GM23338 (cell line): ENCODE results near the gene EXO1. TPM values are rescaled to one million over a fixed set of nuclear protein-coding genes. Genes with fewer than 3 reads are reported as not detected.

Experiments
- ATAC-seq: fragments of 200-7000 bp; cut with Tn5 transposase; 3 replicates; pipeline ENCODE4 v1.9.1; 2020
- DNase-seq: peaks from one replicate; pipeline ENCODE4 v3.0.0-alpha.2; 2015; ENCODE audit warnings: low spot score
- H2AFZ ChIP-seq: fragments of 200-600 bp; sonication (generic); 2 replicates; pipeline ENCODE4 v1.8.0; 2016; ENCODE audit warnings: antibody characterized with exemption, mild to moderate bottlenecking, moderate library complexity
- H3F3A ChIP-seq: fragments of 200-600 bp; sonication (generic); replicated peaks from 2 replicates; pipeline ENCODE4 v1.8.0; 2017; ENCODE audit warnings: antibody characterized with exemption, mixed run types, low read depth
- H3K27ac ChIP-seq: fragments of 200-600 bp; sonication (generic); 2 replicates; pipeline ENCODE4 v1.6.1; 2016; ENCODE audit warnings: low read depth
- H3K27me3 ChIP-seq: fragments of 200-600 bp; sonication (generic); 2 replicates; pipeline ENCODE4 v1.8.0; 2016; ENCODE audit warnings: mild to moderate bottlenecking, mixed run types, moderate library complexity; ENCODE audit not compliant: insufficient read depth
- H3K36me3 ChIP-seq: fragments of 200-600 bp; sonication (generic); 2 replicates; pipeline ENCODE4 v1.8.0; 2016; ENCODE audit warnings: mild to moderate bottlenecking; ENCODE audit not compliant: insufficient read depth
- H3K4me1 ChIP-seq: fragments of 200-600 bp; sonication (generic); 2 replicates; pipeline ENCODE4 v1.8.0; 2016; ENCODE audit warnings: mild to moderate bottlenecking, moderate library complexity; ENCODE audit not compliant: insufficient read depth
- H3K4me2 ChIP-seq: fragments of 200-600 bp; sonication (generic); 2 replicates; pipeline ENCODE4 v1.7.1; 2017; ENCODE audit warnings: mixed run types
- H3K4me3 ChIP-seq: fragments of 200-600 bp; sonication (generic); 2 replicates; pipeline ENCODE4 v1.6.1; 2016; ENCODE audit warnings: mixed run types
- H3K79me2 ChIP-seq: fragments of 200-600 bp; sonication (generic); replicated peaks from 2 replicates; pipeline ENCODE4 v1.8.0; 2017; ENCODE audit warnings: mild to moderate bottlenecking; ENCODE audit not compliant: insufficient read depth
- H3K9me2 ChIP-seq: fragments of 200-600 bp; sonication (generic); 2 replicates; pipeline ENCODE4 v1.8.0; 2017; ENCODE audit not compliant: insufficient read depth
- H4K20me1 ChIP-seq: fragments of 200-600 bp; sonication (generic); replicated peaks from 2 replicates; pipeline ENCODE4 v1.8.0; 2017; ENCODE audit warnings: mild to moderate bottlenecking; ENCODE audit not compliant: insufficient read depth
- H3K27ac Mint-ChIP-seq: 2 replicates; pipeline ENCODE4 v1.8.0; 2020; ENCODE audit warnings: inconsistent platforms, mild to moderate bottlenecking, moderate library complexity, mixed read lengths
- H3K27me3 Mint-ChIP-seq: 3 replicates; pipeline ENCODE4 v1.8.0; 2022; ENCODE audit warnings: low read depth, mild to moderate bottlenecking, moderate library complexity, mixed read lengths, inconsistent platforms; ENCODE audit not compliant: insufficient read depth, poor library complexity
- H3K36me3 Mint-ChIP-seq: 3 replicates; pipeline ENCODE4 v1.8.0; 2021; ENCODE audit warnings: low read depth, mild to moderate bottlenecking, inconsistent platforms, moderate library complexity, mixed read lengths
- H3K4me1 Mint-ChIP-seq: 3 replicates; pipeline ENCODE4 v1.8.0; 2020; ENCODE audit warnings: mild to moderate bottlenecking, inconsistent platforms, mixed read lengths
- H3K4me3 Mint-ChIP-seq: 3 replicates; pipeline ENCODE4 v1.8.0; 2021; ENCODE audit warnings: moderate library complexity, mild to moderate bottlenecking, inconsistent platforms, mixed read lengths
- H3K9me3 Mint-ChIP-seq: 3 replicates; pipeline ENCODE4 v1.8.0; 2020; ENCODE audit warnings: moderate library complexity, mild to moderate bottlenecking, inconsistent platforms, mixed read lengths
- CREB1 ChIP-seq: fragments of 250-450 bp; sonication (Bioruptor Pico); IDR thresholded peaks from 2 replicates; pipeline ENCODE4 v1.5.0; 2020; ENCODE audit warnings: low read depth, mild to moderate bottlenecking, moderate library complexity
- CTCF ChIP-seq, 2 experiments: fragments of 200-600 bp in 1 of 2; sonication (generic) in 1 of 2; conservative IDR thresholded peaks; 2 replicates each; pipeline versions ENCODE4 v1.5.1 to v1.6.1; 2016 to 2017; ENCODE audit warnings: antibody characterized with exemption in 2 of 2, low read depth in 2 of 2, mild to moderate bottlenecking in 2 of 2, moderate library complexity in 1 of 2
- EZH2 ChIP-seq: fragments of 200-600 bp; sonication (generic); IDR thresholded peaks from one replicate; pipeline ENCODE4 v1.8.0; 2017; ENCODE audit warnings: antibody characterized with exemption, mild to moderate bottlenecking, low read depth; ENCODE audit not compliant: unreplicated experiment
- EZH2phosphoT487 ChIP-seq: fragments of 200-600 bp; sonication (generic); IDR thresholded peaks from one replicate; pipeline ENCODE4 v1.8.1; 2018; ENCODE audit warnings: antibody characterized with exemption; ENCODE audit not compliant: unreplicated experiment
- JUNB ChIP-seq: IDR thresholded peaks from one replicate; pipeline ENCODE4 v1.6.1; 2016; ENCODE audit warnings: antibody characterized with exemption; ENCODE audit not compliant: unreplicated experiment
- NANOG ChIP-seq: IDR thresholded peaks from 2 replicates; pipeline ENCODE4 v1.6.1; 2016; ENCODE audit warnings: antibody characterized with exemption, borderline replicate concordance
- POLR2AphosphoS5 ChIP-seq: IDR thresholded peaks from 2 replicates; pipeline ENCODE4 v1.6.1; 2016; ENCODE audit warnings: antibody characterized with exemption, low read depth
- STAT1 ChIP-seq: IDR thresholded peaks from one replicate; pipeline ENCODE4 v1.6.1; 2016; ENCODE audit warnings: antibody characterized with exemption; ENCODE audit not compliant: unreplicated experiment
- ZNF114 ChIP-seq: fragments of 250-450 bp; sonication (Bioruptor Pico); IDR thresholded peaks from 2 replicates; pipeline ENCODE4 v1.5.0; 2020; ENCODE audit warnings: mild to moderate bottlenecking, moderate library complexity
- ZNF331 ChIP-seq: fragments of 250-450 bp; sonication (Bioruptor Pico); IDR thresholded peaks from 2 replicates; pipeline ENCODE4 v1.5.0; 2020; ENCODE audit warnings: low read depth, mild to moderate bottlenecking, moderate library complexity
- polyA plus RNA-seq: library from polyadenylated mRNA; unstranded; fragments of >200 nt; fragmentation: Nextera tagmentation; extraction: Ambion mirVana; gene quantifications from 2 replicates; pipeline ENCODE4 v1.2.1, GENCODE V29; 2016
- total RNA-seq: library from RNA; depleted of rRNA; stranded (reverse); fragments of >200 nt; shearing (Covaris generic); gene quantifications from 2 replicates; pipeline ENCODE4 v1.2.3, GENCODE V29; 2014
- TF ChIP-seq, protein P1 (sequence below): IDR thresholded peaks from 2 replicates; pipeline ENCODE4 v1.6.1; 2016; ENCODE audit warnings: antibody characterized with exemption
- TF ChIP-seq, protein P2 (sequence below): fragments of 250-450 bp; sonication (Bioruptor Pico); IDR thresholded peaks from 2 replicates; pipeline ENCODE4 v1.5.0; 2020; ENCODE audit warnings: mild to moderate bottlenecking, moderate library complexity
- TF ChIP-seq, protein P3 (sequence below): IDR thresholded peaks from one replicate; pipeline ENCODE4 v1.6.1; 2018; ENCODE audit warnings: antibody characterized with exemption; ENCODE audit not compliant: unreplicated experiment

The EXO1 gene
- total and polyA plus RNA-seq, 2 experiments from 2014 or later, result 16.2 to 34.0 TPM

- Histone ChIP-seq H3K27ac (no peak overlapping the region), H3K4me3 (no peak overlapping the region), H3K27me3 (no peaks in the 10 kb centered on the region), H3K4me2 (no peak overlapping the region), H3K79me2 (no peaks in the 10 kb centered on the region), H2AFZ (no peak overlapping the region), H3K9me2 (no peaks in the 10 kb centered on the region), H3K4me1 (no peaks in the 10 kb centered on the region), H4K20me1 (no peaks in the 10 kb centered on the region), H3F3A (no peaks in the 10 kb centered on the region), H3K36me3 (no peaks in the 10 kb centered on the region)
- Mint-ChIP-seq H3K36me3 (peaks cover 3% of the 10 kb centered on the region; the same call in 2 of the 3 replicates), H3K4me1 (no peaks in the 10 kb centered on the region; the same call in 2 of the 3 replicates), H3K27ac (no peak overlapping the region), H3K4me3 (no peak overlapping the region), H3K27me3 (no peaks in the 10 kb centered on the region), H3K9me3 (no peaks in the 10 kb centered on the region)
- ATAC-seq, result peak; percentile 52; the same call in 2 of the 3 replicates
- DNase-seq, result no peak
- TF ChIP-seq JUNB (no peak), ZNF331 (no peak), CTCF (conservative IDR thresholded peaks at IDR 0.05; ENCODE audit: low read depth in 2 of 2) (no peak), STAT1 (no peak), NANOG (no peak), ZNF114 (no peak), POLR2AphosphoS5 (no peak), CREB1 (CRISPR knock-in tag) (no peak), EZH2 (no peak), EZH2phosphoT487 (no peak)
- TF ChIP-seq, protein P1, sequence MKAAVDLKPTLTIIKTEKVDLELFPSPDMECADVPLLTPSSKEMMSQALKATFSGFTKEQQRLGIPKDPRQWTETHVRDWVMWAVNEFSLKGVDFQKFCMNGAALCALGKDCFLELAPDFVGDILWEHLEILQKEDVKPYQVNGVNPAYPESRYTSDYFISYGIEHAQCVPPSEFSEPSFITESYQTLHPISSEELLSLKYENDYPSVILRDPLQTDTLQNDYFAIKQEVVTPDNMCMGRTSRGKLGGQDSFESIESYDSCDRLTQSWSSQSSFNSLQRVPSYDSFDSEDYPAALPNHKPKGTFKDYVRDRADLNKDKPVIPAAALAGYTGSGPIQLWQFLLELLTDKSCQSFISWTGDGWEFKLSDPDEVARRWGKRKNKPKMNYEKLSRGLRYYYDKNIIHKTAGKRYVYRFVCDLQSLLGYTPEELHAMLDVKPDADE, result no peak
- TF ChIP-seq, protein P2, sequence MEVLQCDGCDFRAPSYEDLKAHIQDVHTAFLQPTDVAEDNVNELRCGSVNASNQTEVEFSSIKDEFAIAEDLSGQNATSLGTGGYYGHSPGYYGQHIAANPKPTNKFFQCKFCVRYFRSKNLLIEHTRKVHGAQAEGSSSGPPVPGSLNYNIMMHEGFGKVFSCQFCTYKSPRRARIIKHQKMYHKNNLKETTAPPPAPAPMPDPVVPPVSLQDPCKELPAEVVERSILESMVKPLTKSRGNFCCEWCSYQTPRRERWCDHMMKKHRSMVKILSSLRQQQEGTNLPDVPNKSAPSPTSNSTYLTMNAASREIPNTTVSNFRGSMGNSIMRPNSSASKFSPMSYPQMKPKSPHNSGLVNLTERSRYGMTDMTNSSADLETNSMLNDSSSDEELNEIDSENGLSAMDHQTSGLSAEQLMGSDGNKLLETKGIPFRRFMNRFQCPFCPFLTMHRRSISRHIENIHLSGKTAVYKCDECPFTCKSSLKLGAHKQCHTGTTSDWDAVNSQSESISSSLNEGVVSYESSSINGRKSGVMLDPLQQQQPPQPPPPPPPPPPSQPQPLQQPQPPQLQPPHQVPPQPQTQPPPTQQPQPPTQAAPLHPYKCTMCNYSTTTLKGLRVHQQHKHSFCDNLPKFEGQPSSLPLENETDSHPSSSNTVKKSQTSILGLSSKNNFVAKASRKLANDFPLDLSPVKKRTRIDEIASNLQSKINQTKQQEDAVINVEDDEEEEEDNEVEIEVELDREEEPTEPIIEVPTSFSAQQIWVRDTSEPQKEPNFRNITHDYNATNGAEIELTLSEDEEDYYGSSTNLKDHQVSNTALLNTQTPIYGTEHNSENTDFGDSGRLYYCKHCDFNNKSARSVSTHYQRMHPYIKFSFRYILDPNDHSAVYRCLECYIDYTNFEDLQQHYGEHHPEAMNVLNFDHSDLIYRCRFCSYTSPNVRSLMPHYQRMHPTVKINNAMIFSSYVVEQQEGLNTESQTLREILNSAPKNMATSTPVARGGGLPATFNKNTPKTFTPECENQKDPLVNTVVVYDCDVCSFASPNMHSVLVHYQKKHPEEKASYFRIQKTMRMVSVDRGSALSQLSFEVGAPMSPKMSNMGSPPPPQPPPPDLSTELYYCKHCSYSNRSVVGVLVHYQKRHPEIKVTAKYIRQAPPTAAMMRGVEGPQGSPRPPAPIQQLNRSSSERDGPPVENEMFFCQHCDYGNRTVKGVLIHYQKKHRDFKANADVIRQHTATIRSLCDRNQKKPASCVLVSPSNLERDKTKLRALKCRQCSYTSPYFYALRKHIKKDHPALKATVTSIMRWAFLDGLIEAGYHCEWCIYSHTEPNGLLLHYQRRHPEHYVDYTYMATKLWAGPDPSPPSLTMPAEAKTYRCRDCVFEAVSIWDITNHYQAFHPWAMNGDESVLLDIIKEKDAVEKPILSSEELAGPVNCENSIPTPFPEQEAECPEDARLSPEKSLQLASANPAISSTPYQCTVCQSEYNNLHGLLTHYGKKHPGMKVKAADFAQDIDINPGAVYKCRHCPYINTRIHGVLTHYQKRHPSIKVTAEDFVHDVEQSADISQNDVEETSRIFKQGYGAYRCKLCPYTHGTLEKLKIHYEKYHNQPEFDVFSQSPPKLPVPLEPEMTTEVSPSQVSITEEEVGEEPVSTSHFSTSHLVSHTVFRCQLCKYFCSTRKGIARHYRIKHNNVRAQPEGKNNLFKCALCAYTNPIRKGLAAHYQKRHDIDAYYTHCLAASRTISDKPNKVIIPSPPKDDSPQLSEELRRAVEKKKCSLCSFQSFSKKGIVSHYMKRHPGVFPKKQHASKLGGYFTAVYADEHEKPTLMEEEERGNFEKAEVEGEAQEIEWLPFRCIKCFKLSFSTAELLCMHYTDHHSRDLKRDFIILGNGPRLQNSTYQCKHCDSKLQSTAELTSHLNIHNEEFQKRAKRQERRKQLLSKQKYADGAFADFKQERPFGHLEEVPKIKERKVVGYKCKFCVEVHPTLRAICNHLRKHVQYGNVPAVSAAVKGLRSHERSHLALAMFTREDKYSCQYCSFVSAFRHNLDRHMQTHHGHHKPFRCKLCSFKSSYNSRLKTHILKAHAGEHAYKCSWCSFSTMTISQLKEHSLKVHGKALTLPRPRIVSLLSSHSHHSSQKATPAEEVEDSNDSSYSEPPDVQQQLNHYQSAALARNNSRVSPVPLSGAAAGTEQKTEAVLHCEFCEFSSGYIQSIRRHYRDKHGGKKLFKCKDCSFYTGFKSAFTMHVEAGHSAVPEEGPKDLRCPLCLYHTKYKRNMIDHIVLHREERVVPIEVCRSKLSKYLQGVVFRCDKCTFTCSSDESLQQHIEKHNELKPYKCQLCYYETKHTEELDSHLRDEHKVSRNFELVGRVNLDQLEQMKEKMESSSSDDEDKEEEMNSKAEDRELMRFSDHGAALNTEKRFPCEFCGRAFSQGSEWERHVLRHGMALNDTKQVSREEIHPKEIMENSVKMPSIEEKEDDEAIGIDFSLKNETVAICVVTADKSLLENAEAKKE (CRISPR knock-in tag), result no peak
- TF ChIP-seq, protein P3, sequence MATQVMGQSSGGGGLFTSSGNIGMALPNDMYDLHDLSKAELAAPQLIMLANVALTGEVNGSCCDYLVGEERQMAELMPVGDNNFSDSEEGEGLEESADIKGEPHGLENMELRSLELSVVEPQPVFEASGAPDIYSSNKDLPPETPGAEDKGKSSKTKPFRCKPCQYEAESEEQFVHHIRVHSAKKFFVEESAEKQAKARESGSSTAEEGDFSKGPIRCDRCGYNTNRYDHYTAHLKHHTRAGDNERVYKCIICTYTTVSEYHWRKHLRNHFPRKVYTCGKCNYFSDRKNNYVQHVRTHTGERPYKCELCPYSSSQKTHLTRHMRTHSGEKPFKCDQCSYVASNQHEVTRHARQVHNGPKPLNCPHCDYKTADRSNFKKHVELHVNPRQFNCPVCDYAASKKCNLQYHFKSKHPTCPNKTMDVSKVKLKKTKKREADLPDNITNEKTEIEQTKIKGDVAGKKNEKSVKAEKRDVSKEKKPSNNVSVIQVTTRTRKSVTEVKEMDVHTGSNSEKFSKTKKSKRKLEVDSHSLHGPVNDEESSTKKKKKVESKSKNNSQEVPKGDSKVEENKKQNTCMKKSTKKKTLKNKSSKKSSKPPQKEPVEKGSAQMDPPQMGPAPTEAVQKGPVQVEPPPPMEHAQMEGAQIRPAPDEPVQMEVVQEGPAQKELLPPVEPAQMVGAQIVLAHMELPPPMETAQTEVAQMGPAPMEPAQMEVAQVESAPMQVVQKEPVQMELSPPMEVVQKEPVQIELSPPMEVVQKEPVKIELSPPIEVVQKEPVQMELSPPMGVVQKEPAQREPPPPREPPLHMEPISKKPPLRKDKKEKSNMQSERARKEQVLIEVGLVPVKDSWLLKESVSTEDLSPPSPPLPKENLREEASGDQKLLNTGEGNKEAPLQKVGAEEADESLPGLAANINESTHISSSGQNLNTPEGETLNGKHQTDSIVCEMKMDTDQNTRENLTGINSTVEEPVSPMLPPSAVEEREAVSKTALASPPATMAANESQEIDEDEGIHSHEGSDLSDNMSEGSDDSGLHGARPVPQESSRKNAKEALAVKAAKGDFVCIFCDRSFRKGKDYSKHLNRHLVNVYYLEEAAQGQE, result no peak
Observed at GRCh38 chr1:241902391-241903065, 54.5 kb downstream of the EXO1 start.
